CD14-positive monocyte (primary cell): ENCODE results near the gene UBE2I. TPM values are rescaled to one million over a fixed set of nuclear protein-coding genes. Genes with fewer than 3 reads are reported as not detected.

Experiments
- DNase-seq, 3 donors: peaks; one replicate each; pipeline ENCODE4 v3.0.0-alpha.2; 2011 to 2022
- H2AFZ ChIP-seq: 2 replicates; pipeline ENCODE4 v1.6.0; 2012; ENCODE audit warnings: mild to moderate bottlenecking, low read depth, low read length, inconsistent platforms; ENCODE audit not compliant: insufficient read depth, poor library complexity, severe bottlenecking
- H3K27ac ChIP-seq, 2 donors: 1 replicate in 1 of 2; 2 replicates in 1 of 2; pipeline ENCODE4 v1.5.1; 2012 to 2013; ENCODE audit warnings: low read length in 2 of 2, control low read depth in 1 of 2, inconsistent platforms in 1 of 2, low read depth in 1 of 2, mild to moderate bottlenecking in 1 of 2
- H3K27me3 ChIP-seq, 2 donors: one replicate each; pipeline versions ENCODE4 v1.6.0 to v1.6.1; 2011 to 2013; ENCODE audit warnings: low read length in 2 of 2; ENCODE audit not compliant: control insufficient read depth in 2 of 2, insufficient read depth in 2 of 2
- H3K36me3 ChIP-seq, 2 donors: replicated peaks in 1 of 2; 1 replicate in 1 of 2; 2 replicates in 1 of 2; pipeline versions ENCODE4 v1.5.1 to v1.6.1; 2012 to 2013; ENCODE audit warnings: low read length in 2 of 2, control low read depth in 1 of 2, inconsistent platforms in 1 of 2, mild to moderate bottlenecking in 1 of 2; ENCODE audit not compliant: insufficient read depth in 2 of 2, control insufficient read depth in 1 of 2
- H3K4me1 ChIP-seq, 2 donors: 1 replicate in 1 of 2; 2 replicates in 1 of 2; pipeline versions ENCODE4 v1.5.1 to v1.6.1; 2012 to 2013; ENCODE audit warnings: low read length in 2 of 2, control low read depth in 1 of 2, inconsistent platforms in 1 of 2, mild to moderate bottlenecking in 1 of 2, moderate library complexity in 1 of 2; ENCODE audit not compliant: insufficient read depth in 2 of 2, control insufficient read depth in 1 of 2
- H3K4me2 ChIP-seq: replicated peaks from 2 replicates; pipeline ENCODE3; 2012; ENCODE audit warnings: low read length, moderate library complexity, mild to moderate bottlenecking; ENCODE audit not compliant: poor library complexity, severe bottlenecking; ENCODE audit errors: extremely low read depth
- H3K4me3 ChIP-seq, 3 experiments: fragments of 200-600 bp in 1 of 3; sonication (generic) in 1 of 3; replicated peaks in 1 of 3; 1 replicate in 2 of 3; 2 replicates in 1 of 3; pipeline ENCODE4 v1.5.1; 2011 to 2013; ENCODE audit warnings: low read length in 3 of 3, mild to moderate bottlenecking in 3 of 3, control low read depth in 2 of 3, low read depth in 2 of 3, inconsistent platforms in 1 of 3, moderate library complexity in 1 of 3
- H3K79me2 ChIP-seq: 2 replicates; pipeline ENCODE4 v1.6.0; 2012; ENCODE audit warnings: mild to moderate bottlenecking, control low read depth, inconsistent platforms, low read length, moderate library complexity; ENCODE audit not compliant: insufficient read depth
- H3K9ac ChIP-seq: 2 replicates; pipeline ENCODE4 v1.6.0; 2017; ENCODE audit warnings: low read length, mild to moderate bottlenecking; ENCODE audit not compliant: insufficient read depth, poor library complexity, severe bottlenecking
- H3K9me3 ChIP-seq, 2 donors: replicated peaks in 1 of 2; 1 replicate in 1 of 2; 2 replicates in 1 of 2; pipeline versions ENCODE4 v1.5.1 to v1.6.1; 2012 to 2013; ENCODE audit warnings: low read length in 2 of 2, control low read depth in 1 of 2; ENCODE audit not compliant: control insufficient read depth in 1 of 2, insufficient read depth in 1 of 2
- H4K20me1 ChIP-seq: 2 replicates; pipeline ENCODE4 v1.6.0; 2012; ENCODE audit warnings: mild to moderate bottlenecking, low read length, control low read depth, moderate library complexity; ENCODE audit not compliant: insufficient read depth
- H3K27ac Mint-ChIP-seq, 7 donors: one replicate each; pipeline ENCODE4 v1.8.0; 2020; ENCODE audit warnings: mild to moderate bottlenecking in 7 of 7, mixed read lengths in 7 of 7, moderate library complexity in 6 of 7, inconsistent platforms in 2 of 7
- H3K27me3 Mint-ChIP-seq, 3 donors: one replicate each; pipeline ENCODE4 v1.8.0; 2021 to 2022; ENCODE audit warnings: low read depth in 3 of 3, mild to moderate bottlenecking in 3 of 3, mixed read lengths in 3 of 3, moderate library complexity in 3 of 3, inconsistent platforms in 1 of 3
- H3K36me3 Mint-ChIP-seq, 2 donors: one replicate each; pipeline ENCODE4 v1.8.0; 2020; ENCODE audit warnings: mixed read lengths in 2 of 2, inconsistent platforms in 1 of 2, mild to moderate bottlenecking in 1 of 2
- H3K4me1 Mint-ChIP-seq: one replicate; pipeline ENCODE4 v1.8.0; 2020; ENCODE audit warnings: mild to moderate bottlenecking, mixed read lengths
- H3K4me3 Mint-ChIP-seq, 2 donors: one replicate each; pipeline ENCODE4 v1.8.0; 2020; ENCODE audit warnings: mild to moderate bottlenecking in 2 of 2, mixed read lengths in 2 of 2, moderate library complexity in 1 of 2
- H3K9me3 Mint-ChIP-seq, 7 donors: one replicate each; pipeline ENCODE4 v1.8.0; 2020 to 2022; ENCODE audit warnings: mixed read lengths in 7 of 7, mild to moderate bottlenecking in 6 of 7, moderate library complexity in 6 of 7, inconsistent platforms in 2 of 7
- CTCF ChIP-seq: fragments of 200-600 bp; IDR thresholded peaks from one replicate; pipeline ENCODE4 v1.8.0; 2022; ENCODE audit warnings: antibody characterized with exemption, mild to moderate bottlenecking
- WGBS: methylation state at CpG from one replicate; pipeline ENCODE4 v1.1.5; 2013; ENCODE audit warnings: missing lambda C conversion rate; ENCODE audit not compliant: insufficient coverage; 5-methylcytosine and 5-hydroxymethylcytosine counted together
- intact Hi-C, 2 donors: fragments of 100-400 bp; cut with micrococcal nuclease; formaldehyde crosslinking; loops; one replicate each; pipeline versions ENCODE4 v1.15.0 to v1.15.1; 2023
- polyA plus RNA-seq, 3 donors: library from polyadenylated mRNA; depleted of rRNA in 1 of 3; unstranded in 2 of 3; stranded (reverse) in 1 of 3; fragments of 300-500 nt in 2 of 3; fragments of >200 nt in 1 of 3; fragmentation: Illumina TruSeq in 2 of 3; gene quantifications; 1 replicate in 2 of 3; 2 replicates in 1 of 3; pipeline ENCODE4 v1.2.3, GENCODE V29; 2012 to 2021

UBE2I gene
- polyA plus RNA-seq, 3 donors: 76.8 to 112 (median 88.8) TPM

- peaks cover 75% of the 10 kb centered on the region for H3K79me2 ChIP-seq
- no peak overlapping the region for H3K4me3 ChIP-seq
- H3K36me3 ChIP-seq: peaks cover 49 to 52% of the 10 kb centered on the region in 2 donors
- H3K27me3 ChIP-seq: no peaks in the 10 kb centered on the region
- intact Hi-C loops: loop anchor here in 1 of 2 donors (5.0 kb wide), 1 partner anchor 35 kb away; no protein-coding TSS in a partner anchor
- 85% methylated on average over 16 of the region's 16 CpGs for WGBS
- Mint-ChIP-seq H3K9me3 (peaks cover 0 to 2% (median 0%) of the 10 kb centered on the region in 7 donors), H3K4me3 (no peak overlapping the region), H3K36me3 (peaks cover 34 to 47% of the 10 kb centered on the region in 2 donors), H3K27me3 (no peaks in the 10 kb centered on the region), H3K4me1 (peaks cover 31% of the 10 kb centered on the region), H3K27ac (peak overlapping the region in 4 of 7 donors; percentile 43 to 69 (median 58))
- H3K4me2 ChIP-seq: no peak overlapping the region
- peak overlapping the region in 1 of 2 donors; percentile 81 for H3K27ac ChIP-seq
- H2AFZ ChIP-seq: no peak overlapping the region
- no peaks in the 10 kb centered on the region for H3K9me3 ChIP-seq
- H3K9ac ChIP-seq: peak overlapping the region; percentile 74
- H3K4me1 ChIP-seq: peaks cover 28 to 29% of the 10 kb centered on the region in 2 donors
- peaks cover 76% of the 10 kb centered on the region for H4K20me1 ChIP-seq
- TF ChIP-seq CTCF: no peak
- no peak for DNase-seq
Observed at GRCh38 chr16:1312467-1312816, 3.0 kb downstream of the UBE2I start.

DNA sequence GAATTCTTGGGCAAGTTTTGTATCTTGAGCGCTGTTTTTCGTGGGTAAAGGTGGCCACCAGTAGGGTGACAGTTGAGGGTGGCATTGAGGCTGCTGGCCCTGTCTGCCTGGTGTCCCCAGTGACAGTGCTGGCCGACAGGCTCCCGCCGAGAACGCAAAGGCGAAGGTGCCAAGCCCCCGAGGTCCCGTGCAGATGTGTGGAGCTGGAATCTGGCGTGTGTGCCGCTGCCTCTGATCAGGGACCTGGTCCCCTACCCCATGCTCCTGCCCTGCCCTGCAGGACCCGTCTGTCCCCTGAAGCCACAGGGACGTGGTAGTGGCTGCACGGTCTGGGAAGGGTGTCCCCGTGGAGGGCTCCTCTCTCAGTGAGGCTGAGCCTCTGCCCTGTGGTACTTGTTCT is 3.5 kb downstream of the UBE2I start:
- Histone ChIP-seq H3K9me3 (no peaks in the 10 kb centered on the region), H3K27ac (peak overlapping the region in 1 of 2 donors; percentile 81), H3K9ac (no peak overlapping the region), H3K4me3 (no peak overlapping the region), H3K4me2 (no peak overlapping the region), H3K27me3 (no peaks in the 10 kb centered on the region), H3K36me3 (peaks cover 54 to 56% of the 10 kb centered on the region in 2 donors), H2AFZ (no peak overlapping the region), H3K79me2 (peaks cover 80% of the 10 kb centered on the region), H4K20me1 (peaks cover 81% of the 10 kb centered on the region), H3K4me1 (peaks cover 28 to 29% of the 10 kb centered on the region in 2 donors)
- Mint-ChIP-seq H3K27ac (peak overlapping the region in 4 of 7 donors; percentile 13 to 69 (median 53)), H3K4me3 (no peak overlapping the region), H3K9me3 (peaks cover 0 to 2% (median 0%) of the 10 kb centered on the region in 7 donors), H3K36me3 (peaks cover 39 to 52% of the 10 kb centered on the region in 2 donors), H3K4me1 (peaks cover 31% of the 10 kb centered on the region), H3K27me3 (no peaks in the 10 kb centered on the region)
- intact Hi-C loops: loop anchor here in 1 of 2 donors (5.0 kb wide), 1 partner anchor 34 kb away; no protein-coding TSS in a partner anchor
- WGBS: 95% methylated on average over 13 of the region's 15 CpGs
- no peak for DNase-seq
- no peak for TF ChIP-seq CTCF
